Panc1 (cell line): ENCODE data around the gene NUP50.

ENCODE experiments used
- SIN3A ChIP-seq: IDR thresholded peaks from 2 replicates; pipeline ENCODE4 v1.6.1; 2012; ENCODE audit warnings: low read depth, mild to moderate bottlenecking, low read length, moderate library complexity, borderline replicate concordance; ENCODE audit not compliant: insufficient read depth
- TF ChIP-seq, protein P1 (sequence below): fragments of 450-650 bp; IDR thresholded peaks from 2 replicates; pipeline ENCODE4 v1.5.1; 2017; ENCODE audit warnings: mild to moderate bottlenecking
- TF ChIP-seq, protein P2 (sequence below), 2 experiments: IDR thresholded peaks; 2 replicates each; pipeline ENCODE4 v1.6.1; 2011 to 2012; ENCODE audit warnings: low read depth in 2 of 2, control low read depth in 1 of 2, low read length in 1 of 2, mild to moderate bottlenecking in 1 of 2, moderate library complexity in 1 of 2; ENCODE audit not compliant: insufficient read depth in 1 of 2

DNA sequence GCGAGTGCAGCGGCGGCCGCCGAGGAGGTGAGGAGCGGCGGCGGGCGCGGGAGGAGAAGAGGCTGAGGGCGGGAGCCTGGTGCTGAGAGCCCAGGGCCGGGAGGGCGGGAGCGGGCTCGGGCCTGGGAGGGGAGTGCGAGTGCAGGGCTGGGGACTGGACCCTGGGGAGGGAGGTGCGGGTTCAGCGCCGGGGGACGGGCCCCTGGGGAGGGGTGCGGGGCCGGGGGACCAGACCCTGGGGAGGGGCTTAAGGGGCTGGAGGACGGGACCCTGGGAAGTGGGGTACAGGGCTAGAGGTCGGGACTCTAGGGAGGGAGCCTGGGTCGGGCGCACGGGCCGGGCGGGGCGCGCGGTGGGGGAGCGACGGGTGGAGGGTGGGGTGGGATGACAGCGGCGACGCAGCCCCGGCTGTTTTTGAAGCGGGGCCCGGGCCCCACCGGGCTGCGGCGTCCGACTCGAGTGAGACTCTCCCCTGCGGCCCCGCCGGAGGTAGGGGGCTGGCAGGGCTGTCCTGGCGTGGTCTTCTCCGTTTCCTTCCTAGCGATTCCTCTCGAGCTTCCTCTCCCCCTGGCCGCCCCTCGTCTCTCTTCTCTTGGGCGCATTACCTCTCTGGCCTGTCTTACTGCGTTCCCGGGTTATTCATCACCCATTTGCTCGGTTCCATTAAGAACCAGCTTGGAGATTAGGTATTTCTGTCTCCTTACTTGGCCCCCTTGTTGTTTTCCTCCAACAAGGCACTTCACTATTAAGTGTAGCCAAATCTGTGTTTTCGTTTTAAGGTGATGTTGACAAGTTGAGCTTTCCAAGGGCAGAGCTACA, 754 bp downstream of the NUP50 start:
- TF ChIP-seq, protein P1, sequence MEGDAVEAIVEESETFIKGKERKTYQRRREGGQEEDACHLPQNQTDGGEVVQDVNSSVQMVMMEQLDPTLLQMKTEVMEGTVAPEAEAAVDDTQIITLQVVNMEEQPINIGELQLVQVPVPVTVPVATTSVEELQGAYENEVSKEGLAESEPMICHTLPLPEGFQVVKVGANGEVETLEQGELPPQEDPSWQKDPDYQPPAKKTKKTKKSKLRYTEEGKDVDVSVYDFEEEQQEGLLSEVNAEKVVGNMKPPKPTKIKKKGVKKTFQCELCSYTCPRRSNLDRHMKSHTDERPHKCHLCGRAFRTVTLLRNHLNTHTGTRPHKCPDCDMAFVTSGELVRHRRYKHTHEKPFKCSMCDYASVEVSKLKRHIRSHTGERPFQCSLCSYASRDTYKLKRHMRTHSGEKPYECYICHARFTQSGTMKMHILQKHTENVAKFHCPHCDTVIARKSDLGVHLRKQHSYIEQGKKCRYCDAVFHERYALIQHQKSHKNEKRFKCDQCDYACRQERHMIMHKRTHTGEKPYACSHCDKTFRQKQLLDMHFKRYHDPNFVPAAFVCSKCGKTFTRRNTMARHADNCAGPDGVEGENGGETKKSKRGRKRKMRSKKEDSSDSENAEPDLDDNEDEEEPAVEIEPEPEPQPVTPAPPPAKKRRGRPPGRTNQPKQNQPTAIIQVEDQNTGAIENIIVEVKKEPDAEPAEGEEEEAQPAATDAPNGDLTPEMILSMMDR = no peak
- no peak for TF ChIP-seq SIN3A
- TF ChIP-seq, protein P2, sequence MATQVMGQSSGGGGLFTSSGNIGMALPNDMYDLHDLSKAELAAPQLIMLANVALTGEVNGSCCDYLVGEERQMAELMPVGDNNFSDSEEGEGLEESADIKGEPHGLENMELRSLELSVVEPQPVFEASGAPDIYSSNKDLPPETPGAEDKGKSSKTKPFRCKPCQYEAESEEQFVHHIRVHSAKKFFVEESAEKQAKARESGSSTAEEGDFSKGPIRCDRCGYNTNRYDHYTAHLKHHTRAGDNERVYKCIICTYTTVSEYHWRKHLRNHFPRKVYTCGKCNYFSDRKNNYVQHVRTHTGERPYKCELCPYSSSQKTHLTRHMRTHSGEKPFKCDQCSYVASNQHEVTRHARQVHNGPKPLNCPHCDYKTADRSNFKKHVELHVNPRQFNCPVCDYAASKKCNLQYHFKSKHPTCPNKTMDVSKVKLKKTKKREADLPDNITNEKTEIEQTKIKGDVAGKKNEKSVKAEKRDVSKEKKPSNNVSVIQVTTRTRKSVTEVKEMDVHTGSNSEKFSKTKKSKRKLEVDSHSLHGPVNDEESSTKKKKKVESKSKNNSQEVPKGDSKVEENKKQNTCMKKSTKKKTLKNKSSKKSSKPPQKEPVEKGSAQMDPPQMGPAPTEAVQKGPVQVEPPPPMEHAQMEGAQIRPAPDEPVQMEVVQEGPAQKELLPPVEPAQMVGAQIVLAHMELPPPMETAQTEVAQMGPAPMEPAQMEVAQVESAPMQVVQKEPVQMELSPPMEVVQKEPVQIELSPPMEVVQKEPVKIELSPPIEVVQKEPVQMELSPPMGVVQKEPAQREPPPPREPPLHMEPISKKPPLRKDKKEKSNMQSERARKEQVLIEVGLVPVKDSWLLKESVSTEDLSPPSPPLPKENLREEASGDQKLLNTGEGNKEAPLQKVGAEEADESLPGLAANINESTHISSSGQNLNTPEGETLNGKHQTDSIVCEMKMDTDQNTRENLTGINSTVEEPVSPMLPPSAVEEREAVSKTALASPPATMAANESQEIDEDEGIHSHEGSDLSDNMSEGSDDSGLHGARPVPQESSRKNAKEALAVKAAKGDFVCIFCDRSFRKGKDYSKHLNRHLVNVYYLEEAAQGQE (IDR thresholded peaks at IDR 0.05; ENCODE audit: insufficient read depth in 1 of 2, low read depth in 2 of 2, low read length in 1 of 2) = no peak
